Activated effector memory CD4-positive, alpha-beta T cell treated with anti-CD3 and anti-CD28 coated beads, Interleukin-2, amount 50 U/mL, for 16 hours (primary cell): ENCODE data around the gene ATXN10.

Source experiments
- DNase-seq: peaks from one replicate; pipeline ENCODE4 v3.0.0-alpha.2; 2020

Gene ATXN10

DNA sequence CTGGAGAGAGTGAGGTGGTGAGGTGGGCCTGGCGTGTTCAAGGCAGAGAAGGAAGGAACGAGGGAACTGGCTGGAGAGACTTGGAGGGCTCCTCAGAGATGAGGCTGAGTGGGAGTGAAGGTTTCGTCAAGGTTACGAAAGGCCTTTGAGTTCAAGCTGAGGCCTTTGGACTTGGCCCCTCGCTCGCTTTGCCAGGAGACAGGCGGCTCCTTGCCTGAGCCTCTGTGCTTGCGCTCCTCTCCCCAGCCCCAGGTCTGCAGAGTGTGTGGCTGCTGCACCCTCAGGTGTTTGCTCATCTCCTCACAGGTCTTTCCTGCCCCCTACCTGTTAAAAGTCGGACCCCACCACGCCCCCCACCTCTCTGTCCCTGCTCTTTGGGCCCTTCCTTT lies 91.6 kb downstream of the ATXN10 start:
- DNase-seq: no peak

DNA sequence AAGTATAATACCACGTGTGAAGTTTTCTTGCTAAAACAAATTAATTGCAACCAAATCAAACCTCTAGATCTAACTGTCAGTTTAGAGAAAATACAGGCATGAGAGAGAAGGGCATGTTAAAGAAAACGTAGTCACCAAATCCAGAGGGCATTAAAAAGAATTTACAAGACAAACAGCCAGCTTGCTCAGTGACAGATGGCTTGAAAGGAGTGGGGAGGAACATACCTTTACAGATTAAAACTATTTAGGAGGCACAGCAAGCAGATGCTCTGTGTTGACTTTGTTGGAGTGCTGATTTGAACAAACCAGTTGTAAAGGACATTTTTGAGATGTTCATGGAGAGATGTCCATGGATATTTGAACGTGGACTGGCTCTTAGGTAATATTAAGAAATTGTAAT lies 96.9 kb downstream of the ATXN10 start:
- no peak for DNase-seq

DNA sequence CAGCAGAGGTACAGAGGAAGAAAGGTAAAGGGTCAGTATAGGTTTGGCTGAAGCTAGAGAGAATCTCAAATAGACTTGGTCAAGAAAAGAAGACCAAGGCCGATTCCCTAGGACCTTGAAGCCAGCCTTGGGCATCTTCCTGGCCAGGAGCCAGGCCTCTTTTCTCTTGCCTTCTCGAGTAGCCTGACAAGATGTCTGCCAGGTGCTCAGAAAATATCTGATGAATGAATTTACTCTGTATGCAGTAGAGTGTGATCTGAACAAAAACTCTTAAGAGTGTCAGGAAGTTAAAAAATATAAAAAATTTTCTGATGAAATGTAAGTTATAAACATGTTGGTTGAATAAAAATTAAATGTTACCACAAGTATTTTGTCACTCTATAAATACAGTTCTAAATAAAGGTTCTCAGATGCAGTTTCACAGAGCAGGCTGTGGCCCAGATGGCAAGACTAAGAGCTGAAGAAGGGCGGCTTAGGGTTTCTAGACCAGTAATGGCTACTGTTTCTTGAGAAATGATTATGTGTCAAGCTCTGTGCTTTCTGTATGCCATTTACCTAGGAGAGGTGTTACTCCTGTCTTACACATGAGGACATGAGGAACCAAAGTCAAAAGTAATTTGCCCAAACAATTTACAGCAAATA lies 98.1 kb downstream of the ATXN10 start:
- no peak for DNase-seq

DNA sequence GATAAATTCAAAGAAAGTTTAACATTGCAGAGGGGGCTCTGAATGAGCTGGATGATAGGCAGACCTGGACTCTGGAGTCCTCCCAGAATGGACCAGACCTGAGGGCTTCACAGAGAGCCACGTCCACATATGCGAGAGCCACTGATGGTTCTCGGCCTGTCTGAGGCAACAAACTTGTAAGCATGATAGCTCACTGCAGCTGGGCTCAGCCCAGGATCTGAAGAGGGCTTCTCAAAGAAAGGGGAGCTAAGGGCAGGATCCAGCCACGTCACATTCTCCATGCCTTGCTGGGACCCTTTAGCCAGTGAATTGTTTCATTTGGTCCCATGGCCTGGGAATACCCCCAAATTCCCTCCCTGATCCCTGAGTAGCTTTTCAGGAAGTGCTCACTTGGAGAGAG lies 98.9 kb downstream of the ATXN10 start:
- DNase-seq: no peak

DNA sequence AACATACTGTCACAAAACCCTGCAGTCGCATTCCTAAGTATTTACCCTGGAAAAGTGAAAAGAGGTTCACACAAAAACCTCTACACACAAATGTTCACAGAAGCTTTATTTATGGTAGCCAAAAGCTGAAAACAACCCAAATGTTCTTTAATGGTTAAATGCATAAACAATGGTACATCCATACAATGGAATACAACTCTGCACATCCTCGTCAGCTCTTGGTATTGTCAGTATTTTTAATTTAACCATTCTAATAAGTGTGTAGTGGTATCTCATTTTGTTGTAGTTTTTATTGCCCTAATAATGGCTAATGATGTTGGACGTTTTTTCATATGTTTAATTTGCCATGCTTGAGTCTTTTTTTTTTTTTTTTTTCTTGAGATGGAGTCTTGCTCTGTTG lies 99.4 kb downstream of the ATXN10 start:
- no peak for DNase-seq

DNA sequence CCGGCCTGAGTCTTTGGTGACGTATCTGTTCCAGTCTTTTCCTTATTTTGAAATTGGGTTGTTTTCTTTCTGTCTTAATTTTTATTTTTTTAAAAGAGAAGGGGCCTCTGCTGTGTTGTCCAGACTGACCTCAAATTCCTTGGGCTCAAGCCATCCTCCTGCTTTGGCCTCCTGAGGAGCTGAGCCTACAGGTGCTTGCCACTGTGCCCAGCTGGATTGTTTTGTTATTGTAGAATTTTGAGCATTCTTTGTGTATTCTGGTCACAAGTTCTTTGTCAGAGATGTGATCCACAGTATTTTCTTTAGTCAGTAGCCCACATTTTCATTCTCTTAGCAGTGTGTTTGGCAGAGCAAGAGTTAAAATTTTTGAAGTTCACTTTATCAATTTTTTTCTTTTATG lies 100.1 kb downstream of the ATXN10 start:
- no peak for DNase-seq

DNA sequence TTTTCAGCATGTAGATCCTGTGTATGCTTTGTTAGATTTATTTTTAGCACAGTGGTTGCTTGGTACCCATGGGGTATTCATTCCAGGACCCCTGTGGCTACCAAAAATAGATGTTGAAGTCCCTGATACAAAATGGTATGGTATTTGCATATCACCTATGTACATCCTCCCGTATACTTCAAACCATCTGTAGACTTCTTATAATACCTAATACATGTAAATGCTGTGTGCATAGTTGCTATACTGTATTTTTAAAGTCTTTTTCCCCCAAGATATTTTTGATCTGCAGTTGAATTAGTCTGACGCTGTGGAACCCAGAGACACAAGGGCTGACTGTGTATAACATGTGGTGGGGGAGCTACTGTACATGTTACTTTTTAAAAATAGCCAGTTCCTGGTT lies 101.1 kb downstream of the ATXN10 start:
- no peak for DNase-seq

DNA sequence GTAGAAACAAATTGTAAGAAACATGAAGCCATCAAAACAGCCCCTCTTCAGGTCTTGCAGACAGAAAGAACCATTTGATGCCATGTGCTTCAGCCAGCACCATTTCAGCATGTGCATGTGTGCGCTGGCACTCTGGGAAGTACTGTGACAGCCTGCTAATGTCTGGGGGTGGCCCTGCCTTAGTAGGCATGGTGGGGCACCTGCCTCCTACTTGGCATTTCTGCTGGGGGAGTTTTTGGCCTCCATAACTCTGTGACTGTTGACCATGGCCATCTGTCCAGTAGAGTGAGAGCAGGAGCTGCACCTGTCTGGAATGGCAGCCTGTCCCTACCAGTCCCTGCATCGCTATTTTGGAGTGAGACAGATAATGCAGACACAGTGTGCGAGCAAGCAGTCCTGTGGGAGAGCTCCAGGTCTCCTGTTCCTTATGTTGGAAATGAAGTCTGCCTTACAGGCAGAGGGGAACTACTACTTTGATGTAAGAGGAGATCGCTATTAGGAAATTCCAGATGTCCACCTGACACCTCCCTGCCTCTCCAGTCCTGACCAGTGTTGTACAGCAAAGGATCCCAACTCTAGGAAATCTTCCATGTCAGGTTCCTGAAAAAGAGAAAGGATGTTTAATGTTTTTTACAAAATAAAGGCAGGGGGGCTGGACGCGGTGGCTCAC lies 102.5 kb downstream of the ATXN10 start:
- DNase-seq: no peak

DNA sequence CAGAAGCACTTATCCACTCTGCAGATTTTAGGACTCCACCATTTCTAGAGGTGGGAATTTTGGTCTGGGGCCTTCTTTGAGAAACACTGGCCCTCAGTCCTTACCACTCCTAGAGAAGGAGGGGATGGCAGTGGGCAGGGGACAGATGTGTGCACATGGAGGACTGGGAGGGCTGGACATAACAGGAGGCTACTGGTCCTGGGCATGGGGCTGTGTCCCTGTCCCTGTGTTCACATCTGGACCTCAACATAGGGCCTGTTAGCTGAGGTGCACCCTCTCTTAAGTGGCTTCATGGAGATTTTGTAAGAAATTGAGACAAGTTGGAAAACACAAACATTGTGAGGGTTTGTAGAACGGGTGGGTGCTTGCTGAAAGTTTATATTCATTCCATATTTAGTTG lies 103.4 kb downstream of the ATXN10 start:
- DNase-seq: no peak

DNA sequence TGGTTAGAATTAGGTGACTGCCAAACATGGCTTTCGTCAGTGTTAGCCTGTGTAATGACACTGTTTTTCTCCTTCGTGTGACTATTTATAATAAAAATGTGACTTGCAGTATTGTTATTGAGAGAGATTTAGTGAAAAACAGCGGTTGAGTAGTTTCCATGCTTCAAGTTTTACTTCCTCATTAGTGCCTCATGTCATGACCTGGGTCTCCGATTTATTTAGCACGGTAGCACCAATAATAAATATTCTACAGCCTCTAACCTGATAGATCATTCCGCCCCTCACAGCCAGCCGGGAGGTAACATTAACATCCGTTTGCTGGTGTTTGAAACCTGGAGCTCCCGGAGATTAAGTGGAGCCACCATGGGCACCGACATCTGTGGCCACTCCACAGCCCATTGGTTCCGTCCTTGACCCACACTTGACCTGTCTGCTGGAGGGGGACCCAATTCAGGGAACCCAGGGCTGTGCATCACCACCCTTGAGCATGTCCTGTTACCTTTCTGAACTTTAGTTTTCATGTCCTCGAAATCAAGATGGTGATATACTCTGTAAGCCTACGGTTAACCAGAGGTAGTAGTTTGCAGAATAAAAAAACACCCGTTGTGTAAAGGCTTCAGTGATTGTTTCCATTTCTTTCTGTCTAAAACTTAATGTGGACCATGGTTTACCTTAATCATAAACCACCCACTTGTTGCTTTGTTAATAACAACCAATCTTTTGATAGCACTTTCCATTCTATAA lies 104.1 kb downstream of the ATXN10 start:
- DNase-seq: no peak

DNA sequence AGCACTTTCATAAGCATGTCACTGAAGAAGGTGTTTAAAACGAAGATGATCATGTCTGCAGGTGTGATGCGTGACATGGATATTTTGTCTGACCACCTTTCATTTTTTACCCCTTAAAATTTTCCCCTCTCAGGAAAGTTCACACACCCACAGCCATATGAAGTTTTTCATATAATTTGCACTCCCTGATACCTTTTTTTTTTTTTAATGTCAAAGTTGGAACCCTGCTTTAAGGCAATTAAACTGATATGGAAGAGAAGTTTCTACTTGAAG lies 104.6 kb downstream of the ATXN10 start:
- no peak for DNase-seq

DNA sequence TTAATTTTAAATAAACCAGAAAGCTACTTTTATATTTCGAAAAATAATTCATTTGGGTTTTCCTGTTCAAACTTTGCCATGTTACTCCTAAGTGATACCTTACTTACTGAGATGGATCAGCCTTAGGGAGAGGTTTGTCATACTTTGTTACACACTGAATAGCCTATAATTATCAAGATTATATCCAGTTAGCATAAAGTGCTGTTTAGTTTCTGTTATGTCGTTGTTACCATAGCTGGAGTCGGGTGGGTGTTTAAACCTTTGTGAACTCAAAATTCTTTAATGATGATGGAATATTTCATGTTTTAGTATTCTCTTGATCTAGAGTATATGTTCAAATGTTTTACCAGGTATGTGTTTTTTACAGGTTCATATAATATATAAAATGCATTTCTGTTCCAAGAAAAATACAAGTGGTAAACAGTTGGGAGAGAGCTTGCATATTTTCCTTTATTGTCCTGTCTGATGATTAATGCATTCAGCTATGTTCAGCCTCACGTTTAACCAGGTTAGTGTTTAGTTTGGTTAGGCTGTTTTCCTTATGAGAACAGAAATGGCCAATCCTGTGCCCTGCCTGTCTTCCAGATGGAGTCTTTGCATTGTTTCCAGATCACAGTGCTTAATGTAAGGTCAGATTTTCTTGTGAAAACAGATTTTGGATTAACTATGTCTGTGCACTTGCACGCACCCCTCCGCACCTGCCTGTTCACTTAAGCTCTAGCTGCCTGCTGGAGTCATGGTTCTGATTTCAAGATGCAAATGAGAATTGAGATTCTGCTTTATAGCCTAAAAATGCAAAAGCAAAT lies 105.6 kb downstream of the ATXN10 start:
- no peak for DNase-seq

DNA sequence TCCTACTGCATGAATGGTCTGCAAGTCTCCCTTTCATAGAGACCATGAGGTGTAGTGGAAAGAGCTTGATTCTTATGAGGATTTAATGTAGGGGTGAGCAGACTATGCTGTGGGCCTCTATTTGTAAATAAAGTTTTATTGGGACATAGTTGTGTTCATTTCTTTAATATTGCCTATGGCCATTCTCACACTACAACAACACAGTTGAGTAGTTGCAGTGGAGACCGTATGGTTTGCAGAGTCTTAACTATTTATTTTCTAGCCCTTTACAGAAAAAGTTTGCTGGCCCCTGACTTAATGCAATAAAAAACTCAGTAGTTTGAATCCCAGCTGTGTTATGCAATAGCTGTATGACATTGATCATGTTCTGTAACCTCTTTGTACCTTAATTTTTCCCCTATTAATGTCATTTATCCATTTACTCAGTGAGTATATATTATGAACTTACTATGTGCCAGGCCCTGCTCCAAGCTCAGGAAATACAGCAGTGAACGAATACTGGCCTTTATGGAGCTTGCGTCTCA lies 106.3 kb downstream of the ATXN10 start:
- no peak for DNase-seq

DNA sequence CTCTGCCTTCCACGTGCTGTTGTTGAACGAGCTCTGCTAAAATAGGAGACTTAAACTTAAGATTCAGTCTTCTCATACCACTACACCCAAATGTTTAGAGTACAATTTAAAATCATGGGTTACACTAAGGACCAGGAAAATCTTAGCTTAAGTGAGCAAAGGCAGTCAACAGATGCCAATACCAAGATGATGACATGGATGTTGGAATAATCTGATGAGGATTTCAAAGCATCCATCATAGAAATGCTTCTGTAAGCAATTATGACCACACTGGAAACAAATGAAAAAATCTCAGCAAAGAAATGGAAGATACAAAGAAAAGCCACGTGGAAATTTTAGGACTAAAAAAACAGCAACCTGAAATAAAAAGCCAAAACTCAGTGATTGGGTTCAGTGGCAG lies 109.8 kb downstream of the ATXN10 start:
- DNase-seq: no peak

DNA sequence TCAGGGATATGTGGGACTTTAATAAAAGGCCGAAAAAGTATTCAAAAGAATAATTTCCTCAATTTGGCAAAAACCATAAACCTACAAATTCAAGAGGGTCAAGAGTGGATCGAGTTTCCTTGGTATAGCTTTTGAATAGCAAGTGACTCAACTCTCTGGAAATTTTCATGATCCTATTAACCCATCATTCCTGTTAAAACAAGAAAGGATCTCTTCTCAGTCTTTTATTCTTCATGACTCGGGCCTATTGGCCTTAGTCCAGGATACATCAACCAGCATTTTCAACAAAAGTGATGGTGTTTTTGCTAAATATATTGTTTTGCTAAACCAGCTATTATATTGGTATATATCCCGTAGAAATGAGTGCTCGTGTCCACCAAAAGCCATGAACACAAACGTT lies 110.3 kb downstream of the ATXN10 start:
- no peak for DNase-seq

DNA sequence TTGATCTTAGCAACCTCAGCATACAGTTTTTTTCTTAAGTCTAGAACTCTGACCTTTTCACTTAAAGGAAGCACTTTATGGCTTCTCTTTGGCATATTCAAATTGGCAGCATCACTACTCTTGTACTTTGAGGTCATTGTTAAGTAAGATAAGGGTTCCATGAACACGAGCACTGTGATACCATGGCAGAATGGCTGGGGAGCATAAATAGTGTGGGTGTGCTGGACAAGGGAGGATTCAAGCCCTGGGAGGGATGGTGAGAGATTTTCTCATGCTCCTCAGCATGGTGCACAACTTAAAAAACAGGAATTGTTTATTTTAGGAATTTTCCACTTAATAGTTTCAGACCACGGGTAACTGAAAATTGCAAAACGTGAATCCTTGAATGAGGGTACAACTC lies 111.4 kb downstream of the ATXN10 start:
- DNase-seq: no peak

DNA sequence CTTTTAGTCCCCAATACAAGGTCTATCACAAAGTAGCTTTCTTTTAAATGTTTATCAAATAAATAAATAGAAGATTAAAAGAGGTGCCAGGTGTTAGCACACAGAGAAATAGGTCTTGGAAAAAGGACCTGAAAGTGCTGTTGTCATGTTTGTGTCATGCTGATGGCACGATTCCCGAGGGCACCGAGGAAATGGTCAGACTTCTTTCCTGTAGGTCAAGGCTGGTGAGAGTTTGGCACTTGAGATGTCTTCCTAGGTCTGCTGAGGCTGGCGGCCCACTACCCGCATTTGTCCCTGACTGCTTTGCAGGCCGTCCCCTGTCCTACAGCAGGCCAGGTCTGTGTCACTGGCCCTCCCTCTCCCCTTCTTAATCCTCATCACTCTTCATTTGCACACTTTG lies 112.1 kb downstream of the ATXN10 start:
- DNase-seq: no peak

DNA sequence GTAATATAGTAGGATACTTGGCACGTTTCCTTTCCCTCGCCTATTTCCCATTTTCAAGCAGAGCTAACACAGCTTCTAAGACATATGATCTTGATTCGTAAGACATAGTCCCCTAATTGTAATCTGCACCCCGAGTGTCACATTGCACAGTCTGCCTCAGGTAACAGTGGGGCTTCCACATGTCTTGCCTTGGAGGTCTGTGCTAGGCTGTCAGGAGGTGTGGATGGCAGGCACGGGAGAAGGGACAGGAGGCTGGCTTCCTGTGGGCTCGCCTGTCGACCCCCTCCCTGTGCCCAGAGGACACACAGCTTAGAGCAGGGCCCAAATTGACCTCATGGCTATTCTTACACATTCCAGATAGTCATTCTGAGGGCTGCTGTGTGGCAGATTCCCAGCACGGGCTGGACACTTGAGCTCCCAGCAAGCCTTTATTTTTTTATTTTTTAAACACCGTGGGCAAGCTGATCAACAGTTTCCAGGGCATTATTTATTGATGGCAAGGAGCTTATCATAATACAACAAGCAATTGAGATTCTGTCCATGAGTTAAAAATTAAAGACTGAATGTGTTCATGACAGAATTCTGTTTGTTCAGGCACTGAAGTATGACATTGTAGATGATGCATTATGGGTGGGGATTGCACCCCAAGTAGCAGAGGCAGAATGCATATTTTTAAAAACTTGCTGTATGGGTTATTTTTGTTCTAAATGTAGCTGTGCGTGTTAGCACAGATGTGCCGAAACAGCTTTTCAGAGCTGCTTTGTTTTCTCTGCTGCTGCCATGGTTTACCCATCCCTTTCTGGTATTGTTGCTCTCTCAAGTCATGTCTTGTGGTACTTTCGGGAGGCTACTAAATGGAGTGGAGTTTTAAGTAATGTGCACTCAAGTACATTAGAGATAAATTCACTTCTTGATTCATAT lies 113.0 kb downstream of the ATXN10 start:
- no peak for DNase-seq

DNA sequence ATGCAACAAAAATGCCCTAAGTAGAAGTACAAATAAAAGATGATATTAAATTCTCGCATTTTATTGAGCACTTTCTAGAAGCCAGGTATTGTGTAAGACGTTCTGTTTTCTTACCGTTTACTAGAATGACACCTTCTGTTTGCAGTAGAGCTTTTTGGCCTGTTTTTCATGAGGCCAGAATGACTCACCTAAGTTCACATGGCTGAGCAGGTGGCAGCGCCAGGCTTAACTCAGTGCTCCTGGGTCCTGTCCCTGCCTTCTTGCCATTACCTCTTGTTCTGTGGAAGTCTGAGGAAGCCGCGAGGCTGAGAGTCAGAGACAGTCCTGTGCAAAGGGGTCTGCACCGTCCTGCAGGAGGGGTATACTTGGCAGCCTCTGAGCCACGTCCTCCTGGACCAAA lies 113.8 kb downstream of the ATXN10 start:
- no peak for DNase-seq

DNA sequence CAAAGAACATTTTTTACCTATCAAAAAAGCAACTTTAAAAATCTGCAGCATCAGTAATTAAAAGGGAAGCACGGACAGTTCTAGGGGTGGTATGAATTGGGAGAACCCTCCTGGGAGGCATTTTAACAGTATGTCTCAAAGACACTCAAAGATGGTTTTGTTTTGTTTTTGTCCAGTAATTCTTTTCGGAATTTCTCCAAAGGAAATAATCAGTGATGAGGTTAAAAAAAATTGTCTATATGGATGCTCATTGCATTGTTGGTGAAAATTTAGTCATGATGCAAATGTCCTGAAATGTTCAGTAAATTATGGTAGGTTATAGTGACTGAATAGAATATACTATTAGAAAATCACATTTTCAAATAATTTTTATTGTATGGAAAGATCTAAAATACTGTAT lies 115.1 kb downstream of the ATXN10 start:
- no peak for DNase-seq

DNA sequence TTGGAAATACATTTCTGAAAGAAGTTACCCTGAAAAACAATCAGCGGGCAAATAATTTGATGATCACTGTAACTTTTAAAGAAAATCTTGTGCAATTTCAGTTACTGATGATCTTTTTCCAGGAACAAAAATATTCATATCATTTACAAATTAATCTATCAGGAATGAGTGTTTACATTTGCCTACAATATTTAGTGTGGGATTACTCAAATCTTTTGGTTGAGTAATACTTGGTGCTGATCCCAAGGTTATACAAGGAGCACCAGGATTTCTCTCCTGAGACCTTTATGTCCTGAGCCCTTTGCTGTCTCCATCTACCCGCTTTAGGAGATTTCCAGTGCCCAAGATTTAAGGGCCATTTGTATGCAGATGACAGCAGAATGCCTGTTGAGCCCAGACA lies 116.1 kb downstream of the ATXN10 start:
- no peak for DNase-seq

DNA sequence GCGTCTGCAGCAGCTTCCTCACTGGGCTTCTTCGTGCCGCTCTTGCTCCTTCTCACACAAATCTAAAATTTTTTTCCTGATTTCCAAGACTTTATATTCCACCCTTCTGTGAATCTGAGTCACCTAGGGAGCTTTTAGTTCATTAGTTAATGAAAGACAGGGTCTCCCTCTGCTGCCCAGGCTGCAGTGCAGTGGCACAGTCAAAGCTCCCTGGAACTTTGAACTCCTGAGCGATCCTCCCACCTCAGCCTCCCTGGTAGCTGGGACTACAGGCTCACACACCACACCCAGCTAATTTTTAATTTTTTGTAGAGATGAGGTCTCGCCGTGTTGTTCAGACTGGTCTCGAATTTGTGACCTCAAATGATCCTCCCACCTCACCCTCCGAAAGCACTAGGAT lies 116.9 kb downstream of the ATXN10 start:
- DNase-seq: no peak

DNA sequence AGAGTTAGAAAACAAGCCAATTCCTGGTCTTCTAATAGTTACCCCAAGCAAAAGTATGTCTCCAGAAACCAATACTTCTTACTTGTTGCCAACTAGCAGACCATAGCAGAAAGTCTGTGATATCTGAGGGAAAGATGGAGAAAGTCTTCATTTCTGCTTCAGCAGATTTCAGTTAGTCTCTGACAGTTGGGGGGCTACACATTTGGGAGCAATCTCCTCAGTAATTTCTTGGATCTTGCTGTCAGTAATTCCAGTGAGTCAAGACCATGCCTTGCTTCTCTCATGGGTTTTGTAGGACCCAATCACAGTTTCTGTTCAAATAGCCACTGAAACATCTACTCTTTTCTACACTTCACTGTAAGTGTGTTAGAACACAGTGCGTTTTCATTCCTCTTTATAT lies 118.8 kb downstream of the ATXN10 start:
- DNase-seq: no peak
